Duodenal mucosa (tissue), 2 donors: ENCODE data around the gene COMP.

Source experiments
- H3K27ac ChIP-seq: one replicate; pipeline ENCODE4 v1.7.0; 2013; ENCODE audit warnings: low read depth, low read length
- H3K27me3 ChIP-seq, 2 donors: one replicate each; pipeline ENCODE4 v1.7.0; 2013; ENCODE audit warnings: low read length in 2 of 2, control low read depth in 1 of 2; ENCODE audit not compliant: insufficient read depth in 2 of 2, control insufficient read depth in 1 of 2
- H3K36me3 ChIP-seq, 2 donors: one replicate each; pipeline ENCODE4 v1.7.0; 2013; ENCODE audit warnings: low read length in 2 of 2, control low read depth in 1 of 2; ENCODE audit not compliant: insufficient read depth in 2 of 2, control insufficient read depth in 1 of 2
- H3K4me1 ChIP-seq, 2 donors: one replicate each; pipeline ENCODE4 v1.7.0; 2013; ENCODE audit warnings: low read length in 2 of 2, control low read depth in 1 of 2; ENCODE audit not compliant: insufficient read depth in 2 of 2, control insufficient read depth in 1 of 2
- H3K4me3 ChIP-seq, 2 donors: one replicate each; pipeline ENCODE4 v1.7.0; 2013; ENCODE audit warnings: low read length in 2 of 2, low read depth in 1 of 2
- H3K9ac ChIP-seq, 2 donors: one replicate each; pipeline ENCODE4 v1.7.0; 2013; ENCODE audit warnings: low read length in 2 of 2, low read depth in 1 of 2
- H3K9me3 ChIP-seq, 2 donors: one replicate each; pipeline ENCODE4 v1.7.0; 2013; ENCODE audit warnings: low read length in 2 of 2, control low read depth in 1 of 2; ENCODE audit not compliant: control insufficient read depth in 1 of 2

The COMP gene

DNA sequence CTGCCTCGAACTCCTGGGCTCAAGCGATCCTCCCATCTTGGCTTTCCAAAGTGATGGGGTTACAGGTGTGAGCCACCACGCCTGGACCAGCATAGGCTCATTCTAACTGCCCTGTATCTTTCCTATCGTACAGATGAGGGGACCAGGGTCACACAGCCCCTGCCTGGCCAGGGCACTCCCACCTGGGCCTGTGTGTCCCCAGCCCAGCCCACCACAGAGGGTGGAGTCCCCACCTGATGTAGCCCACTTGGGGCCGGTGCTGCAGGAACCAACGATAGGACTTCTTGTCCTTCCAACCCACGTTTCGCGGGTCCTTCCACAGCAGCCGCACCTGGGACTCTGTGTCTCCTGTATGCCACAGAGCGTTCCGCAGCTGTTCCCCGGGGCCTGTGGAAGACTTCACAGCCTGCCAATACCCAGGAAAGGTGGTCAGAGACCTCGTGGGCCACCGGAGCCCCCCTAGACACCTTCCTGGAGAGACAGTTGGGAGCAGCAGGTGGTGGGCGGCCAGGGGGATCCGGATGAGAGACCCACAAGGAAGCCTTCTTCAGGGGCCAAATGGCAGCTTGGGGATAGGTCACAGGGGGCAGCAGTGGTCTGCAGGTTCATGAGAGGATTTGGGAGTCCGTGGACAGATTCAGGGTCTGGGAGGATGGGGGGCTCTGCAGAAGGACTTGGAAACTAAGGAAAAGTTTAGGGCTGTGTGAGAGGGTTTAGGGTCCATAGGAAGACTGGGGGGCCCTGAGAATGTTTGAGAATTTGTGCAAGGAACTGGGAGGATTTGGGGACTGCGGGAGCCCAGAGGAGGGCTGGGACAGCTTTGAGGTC, 6.9 kb downstream of the COMP start:
- no peaks in the 10 kb centered on the region for H3K9me3 ChIP-seq
- no peaks in the 10 kb centered on the region for H3K36me3 ChIP-seq
- no peak overlapping the region for H3K4me3 ChIP-seq
- peaks cover 29 to 30% of the 10 kb centered on the region in 2 donors for H3K27me3 ChIP-seq
- no peak overlapping the region for H3K9ac ChIP-seq
- H3K4me1 ChIP-seq: peaks cover 0 to 14% of the 10 kb centered on the region in 2 donors
- no peak overlapping the region for H3K27ac ChIP-seq

DNA sequence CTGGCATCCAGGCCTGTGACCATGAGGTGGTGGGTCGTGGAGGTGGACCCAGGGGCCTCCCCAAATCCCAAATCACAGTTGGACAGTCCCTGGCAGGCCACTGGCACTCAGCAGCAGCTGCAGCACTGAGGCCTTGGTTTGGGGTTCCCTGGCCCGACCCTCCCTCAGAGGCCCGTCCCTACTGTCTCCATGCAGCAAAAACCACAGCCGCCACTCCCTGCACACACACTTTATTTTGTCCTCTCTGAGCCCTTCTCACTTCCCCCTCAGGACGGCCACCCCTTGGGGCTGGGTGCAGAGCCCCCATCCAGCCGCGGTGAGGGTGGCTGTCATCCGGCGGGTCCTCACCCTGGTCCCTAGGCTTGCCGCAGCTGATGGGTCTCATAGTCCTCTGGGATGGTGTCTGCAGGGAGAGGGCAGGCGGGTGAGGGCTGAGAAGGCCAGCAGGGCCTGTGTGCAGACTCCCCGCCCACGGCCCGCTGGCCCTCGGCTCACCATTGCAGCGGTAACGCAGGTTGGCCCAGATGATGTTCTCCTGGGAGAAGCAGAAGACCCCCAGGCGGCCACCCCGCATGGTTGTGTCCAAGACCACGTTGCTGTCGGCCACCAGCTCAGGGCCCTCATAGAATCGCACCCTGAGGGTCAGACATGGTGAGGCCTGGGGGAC, 8.4 kb downstream of the COMP start:
- Histone ChIP-seq H3K36me3 (no peaks in the 10 kb centered on the region), H3K4me1 (peaks cover 0 to 11% of the 10 kb centered on the region in 2 donors), H3K9me3 (no peaks in the 10 kb centered on the region), H3K27ac (no peak overlapping the region), H3K9ac (no peak overlapping the region), H3K27me3 (peaks cover 24 to 26% of the 10 kb centered on the region in 2 donors), H3K4me3 (no peak overlapping the region)

- Histone ChIP-seq H3K4me1 (peaks cover 0 to 7% of the 10 kb centered on the region in 2 donors), H3K9me3 (no peaks in the 10 kb centered on the region), H3K27me3 (peaks cover 19 to 20% of the 10 kb centered on the region in 2 donors), H3K27ac (no peak overlapping the region), H3K4me3 (no peak overlapping the region), H3K9ac (no peak overlapping the region), H3K36me3 (no peaks in the 10 kb centered on the region)
Measured at GRCh38 chr19:18781885-18782527, 9.1 kb downstream of the COMP start.

DNA sequence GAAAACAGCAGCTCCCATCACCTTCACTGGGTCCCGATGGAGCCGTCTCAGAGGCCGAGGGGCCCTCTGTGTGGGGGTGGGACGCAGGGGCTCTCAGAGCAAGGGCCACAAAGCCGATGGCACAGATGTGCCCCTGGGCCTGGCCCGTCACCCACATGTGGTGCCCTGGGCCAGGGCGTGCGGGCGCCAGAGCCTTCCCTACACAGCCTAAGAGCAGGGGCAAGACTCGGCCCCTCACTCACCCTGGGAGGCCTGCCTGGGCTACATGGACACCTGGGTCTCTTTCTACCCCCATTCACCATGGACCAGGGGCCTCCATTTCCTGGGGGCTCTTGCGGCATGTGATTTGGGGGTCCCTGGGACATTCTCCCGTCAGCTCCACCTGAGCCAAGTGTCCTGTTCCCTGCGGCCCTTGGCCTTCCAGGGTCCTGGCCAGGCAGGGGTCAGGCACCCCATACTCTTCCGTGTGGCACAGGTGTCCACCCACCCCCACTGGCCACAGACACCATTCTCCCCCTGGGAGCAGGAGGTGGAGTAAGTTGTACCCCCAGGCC, 10.0 kb downstream of the COMP start:
- Histone ChIP-seq H3K4me1 (peaks cover 0 to 7% of the 10 kb centered on the region in 2 donors), H3K27me3 (peaks cover 12 to 14% of the 10 kb centered on the region in 2 donors)

GRCh38 chr19:18780631-18781030, 10.5 kb downstream of the COMP start:
- Histone ChIP-seq H3K4me1 (peaks cover 0 to 7% of the 10 kb centered on the region in 2 donors), H3K4me3 (no peak overlapping the region), H3K27me3 (peaks cover 11% of the 10 kb centered on the region in 2 donors), H3K9ac (no peak overlapping the region), H3K9me3 (no peaks in the 10 kb centered on the region), H3K27ac (no peak overlapping the region), H3K36me3 (no peaks in the 10 kb centered on the region)

More for the DNA sequence above, 10.0 kb downstream of the COMP start:
- Histone ChIP-seq H3K36me3 (no peaks in the 10 kb centered on the region), H3K4me3 (no peak overlapping the region), H3K9me3 (no peaks in the 10 kb centered on the region), H3K9ac (no peak overlapping the region), H3K27ac (no peak overlapping the region)

DNA sequence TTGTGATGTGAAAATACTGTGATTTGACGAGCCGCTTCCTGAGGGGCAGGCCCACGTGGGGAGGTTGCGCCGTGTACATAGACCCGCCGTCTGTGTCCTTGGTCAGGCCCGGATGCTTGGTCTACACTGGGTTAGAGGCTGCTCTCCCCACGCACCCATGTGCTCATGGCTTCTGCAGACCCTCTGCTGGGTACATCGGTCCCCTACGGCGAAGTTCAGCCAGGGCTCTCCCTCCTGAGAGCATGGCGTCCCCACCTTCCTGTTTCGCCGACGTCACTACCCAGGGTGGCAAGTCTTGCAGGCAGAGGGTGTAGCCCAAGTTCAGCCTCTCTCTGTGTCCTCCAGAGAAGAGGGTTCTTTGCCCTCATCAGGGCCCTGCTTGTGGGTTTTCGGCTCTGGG, 11.0 kb downstream of the COMP start:
- no peaks in the 10 kb centered on the region for H3K36me3 ChIP-seq
- H3K27ac ChIP-seq: no peak overlapping the region
- H3K9ac ChIP-seq: no peak overlapping the region
- H3K4me3 ChIP-seq: no peak overlapping the region
- H3K4me1 ChIP-seq: peaks cover 0 to 3% of the 10 kb centered on the region in 2 donors
- peaks cover 7 to 8% of the 10 kb centered on the region in 2 donors for H3K27me3 ChIP-seq
- no peaks in the 10 kb centered on the region for H3K9me3 ChIP-seq

- no peak overlapping the region for H3K9ac ChIP-seq
- H3K36me3 ChIP-seq: no peaks in the 10 kb centered on the region
- no peak overlapping the region for H3K4me3 ChIP-seq
- H3K9me3 ChIP-seq: no peaks in the 10 kb centered on the region
- peaks cover 7 to 8% of the 10 kb centered on the region in 2 donors for H3K27me3 ChIP-seq
- no peaks in the 10 kb centered on the region for H3K4me1 ChIP-seq
- no peak overlapping the region for H3K27ac ChIP-seq
Measured at GRCh38 chr19:18778826-18779495, 12.1 kb downstream of the COMP start.

DNA sequence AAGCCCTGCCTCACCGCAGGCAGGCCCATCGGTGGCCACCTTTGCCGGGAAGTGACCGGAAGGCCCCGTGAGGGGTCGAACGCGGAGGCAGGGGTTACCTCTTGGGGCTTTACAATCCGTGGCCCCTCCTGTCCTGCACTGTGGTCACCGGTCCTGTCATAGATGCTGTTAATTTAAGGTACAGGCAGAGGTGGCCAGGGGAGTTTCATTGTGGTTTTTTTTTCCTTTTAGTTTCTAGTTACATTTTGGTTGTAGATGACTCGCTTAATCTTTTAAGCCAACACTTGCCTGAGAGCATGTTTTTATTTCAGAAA, 13.1 kb downstream of the COMP start:
- no peaks in the 10 kb centered on the region for H3K4me1 ChIP-seq
- H3K27me3 ChIP-seq: peaks cover 7 to 8% of the 10 kb centered on the region in 2 donors
- no peak overlapping the region for H3K4me3 ChIP-seq
- no peaks in the 10 kb centered on the region for H3K9me3 ChIP-seq
- H3K9ac ChIP-seq: no peak overlapping the region
- no peaks in the 10 kb centered on the region for H3K36me3 ChIP-seq
- H3K27ac ChIP-seq: no peak overlapping the region

- Histone ChIP-seq H3K27me3 (peaks cover 7 to 8% of the 10 kb centered on the region in 2 donors), H3K27ac (no peak overlapping the region), H3K4me3 (no peak overlapping the region), H3K4me1 (no peaks in the 10 kb centered on the region), H3K36me3 (no peaks in the 10 kb centered on the region), H3K9ac (no peak overlapping the region), H3K9me3 (no peaks in the 10 kb centered on the region)
Measured at GRCh38 chr19:18777301-18778075, 13.6 kb downstream of the COMP start.
